Subcutaneous adipose tissue (tissue), 4 donors: ENCODE data around the gene MX2. TPM values are rescaled to one million over a fixed set of nuclear protein-coding genes. Genes with fewer than 3 reads are reported as not detected.

ENCODE experiments used
- total RNA-seq, 4 donors: library from RNA; depleted of rRNA; stranded (reverse); fragments of >200 nt; gene quantifications; one replicate each; pipeline ENCODE4 v1.1.0, GENCODE V29; 2016
- TF ChIP-seq, protein P1 (sequence below): fragments of 450-650 bp; IDR thresholded peaks from one replicate; pipeline ENCODE4 v1.5.1; 2016; ENCODE audit warnings: low read depth, mild to moderate bottlenecking, control low read depth, antibody characterized with exemption, moderate library complexity

MX2 gene
- total RNA-seq, 4 donors from 2014 or later, result 16.4 to 31.3 (median 28.5) TPM

DNA sequence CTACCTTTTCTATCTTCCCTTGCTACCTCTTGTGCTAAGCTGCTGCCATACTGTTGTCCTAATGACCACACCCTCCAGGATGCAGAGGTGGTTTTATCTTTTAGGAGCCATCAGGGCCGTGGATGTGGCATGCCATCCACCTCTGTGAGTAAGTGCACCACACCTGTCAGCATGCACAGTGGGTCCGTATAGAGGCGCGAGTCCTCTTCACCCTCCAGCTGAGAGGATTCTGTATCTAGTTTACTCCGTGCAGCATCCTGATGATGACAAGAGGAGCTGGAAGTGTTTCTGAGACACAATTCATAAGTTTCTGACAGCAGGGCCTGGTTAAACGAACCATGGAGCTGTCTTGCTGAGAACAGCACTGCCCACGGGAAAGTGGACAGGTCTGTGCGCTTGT lies 34.1 kb upstream of the MX2 start:
- TF ChIP-seq, protein P1, sequence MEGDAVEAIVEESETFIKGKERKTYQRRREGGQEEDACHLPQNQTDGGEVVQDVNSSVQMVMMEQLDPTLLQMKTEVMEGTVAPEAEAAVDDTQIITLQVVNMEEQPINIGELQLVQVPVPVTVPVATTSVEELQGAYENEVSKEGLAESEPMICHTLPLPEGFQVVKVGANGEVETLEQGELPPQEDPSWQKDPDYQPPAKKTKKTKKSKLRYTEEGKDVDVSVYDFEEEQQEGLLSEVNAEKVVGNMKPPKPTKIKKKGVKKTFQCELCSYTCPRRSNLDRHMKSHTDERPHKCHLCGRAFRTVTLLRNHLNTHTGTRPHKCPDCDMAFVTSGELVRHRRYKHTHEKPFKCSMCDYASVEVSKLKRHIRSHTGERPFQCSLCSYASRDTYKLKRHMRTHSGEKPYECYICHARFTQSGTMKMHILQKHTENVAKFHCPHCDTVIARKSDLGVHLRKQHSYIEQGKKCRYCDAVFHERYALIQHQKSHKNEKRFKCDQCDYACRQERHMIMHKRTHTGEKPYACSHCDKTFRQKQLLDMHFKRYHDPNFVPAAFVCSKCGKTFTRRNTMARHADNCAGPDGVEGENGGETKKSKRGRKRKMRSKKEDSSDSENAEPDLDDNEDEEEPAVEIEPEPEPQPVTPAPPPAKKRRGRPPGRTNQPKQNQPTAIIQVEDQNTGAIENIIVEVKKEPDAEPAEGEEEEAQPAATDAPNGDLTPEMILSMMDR, result no peak

DNA sequence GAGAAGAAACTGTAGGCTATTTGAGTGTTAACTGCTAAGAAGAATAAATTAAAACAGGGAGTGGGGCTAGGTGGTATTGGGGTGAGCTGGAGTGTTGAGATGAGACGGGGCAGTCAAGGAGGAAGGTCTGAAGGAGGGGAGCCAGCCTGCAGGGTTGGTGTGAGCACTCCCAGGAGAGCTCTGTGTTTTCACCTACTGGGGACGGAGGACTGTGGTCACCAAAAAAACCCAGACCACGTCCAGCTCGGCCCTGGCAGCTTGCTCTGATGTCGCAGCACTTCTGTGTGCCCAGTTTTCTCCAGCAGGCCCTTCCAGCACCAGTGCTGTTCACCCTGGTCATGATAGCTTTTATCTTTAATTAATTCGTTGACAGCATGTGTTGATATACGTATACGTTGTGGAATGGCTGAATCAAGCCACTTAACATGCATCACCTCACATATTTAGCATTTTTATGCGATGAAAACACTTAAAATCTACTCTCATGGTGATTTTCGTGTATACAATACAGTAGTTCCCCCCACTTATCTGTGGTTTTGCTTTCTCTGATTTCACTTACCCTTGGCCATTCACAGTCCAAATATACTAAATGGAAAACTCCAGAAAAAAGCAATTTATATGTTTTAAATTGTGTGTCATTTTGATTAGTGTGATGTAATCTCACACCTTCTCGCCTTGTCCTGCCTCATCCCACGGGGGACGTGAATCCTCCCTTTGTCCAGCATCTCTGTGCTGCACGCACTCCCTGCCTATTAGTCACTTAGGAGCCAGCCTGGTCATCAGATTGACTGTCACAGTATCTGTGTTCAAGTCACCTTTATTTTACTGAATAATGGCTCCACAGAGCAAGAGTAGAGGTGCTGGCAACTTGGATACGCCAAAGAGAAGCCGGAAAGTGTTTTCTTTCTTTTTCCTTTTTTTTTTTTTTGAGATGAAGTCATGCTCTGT lies 32.9 kb upstream of the MX2 start:
- TF ChIP-seq, protein P1, result no peak

DNA sequence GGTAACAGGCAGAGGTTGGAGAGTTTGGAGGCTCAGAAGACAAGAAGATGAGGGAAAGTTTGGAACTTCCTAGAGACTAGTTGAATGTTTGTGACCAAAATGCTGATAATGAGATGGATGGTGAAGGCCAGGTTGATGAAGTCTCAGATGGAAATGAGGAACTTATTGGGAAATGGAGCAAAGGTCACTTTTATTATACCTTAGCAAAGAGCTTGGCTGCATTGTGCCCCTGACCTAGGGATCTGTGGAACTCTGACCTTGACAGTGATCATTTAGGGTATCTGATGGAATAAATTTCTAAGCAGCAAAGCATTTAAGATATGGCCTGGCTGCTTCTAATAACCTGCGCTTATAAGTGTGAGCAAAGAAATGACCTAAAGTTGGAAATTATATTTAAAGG lies 28.1 kb upstream of the MX2 start:
- TF ChIP-seq, protein P1, result no peak

DNA sequence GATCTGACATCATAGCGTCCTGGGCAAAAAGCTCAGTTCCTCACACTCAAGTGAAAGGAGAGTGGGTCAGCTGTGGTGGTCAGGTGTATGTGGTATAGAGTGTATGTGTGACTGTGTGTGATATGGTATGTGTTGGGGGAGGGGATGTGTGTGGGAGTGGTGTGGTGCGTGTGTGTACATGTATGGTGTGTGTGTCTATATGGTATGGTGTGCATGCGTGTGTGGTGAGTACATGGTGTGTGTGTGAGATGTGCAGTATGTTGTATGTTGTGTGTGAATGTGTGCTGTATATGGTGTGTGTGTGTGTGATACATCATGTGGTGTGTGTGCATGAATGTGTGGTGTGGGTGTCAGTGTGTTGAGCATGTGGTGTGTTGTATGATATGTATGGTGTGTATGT lies 24.3 kb upstream of the MX2 start:
- TF ChIP-seq, protein P1, result no peak

DNA sequence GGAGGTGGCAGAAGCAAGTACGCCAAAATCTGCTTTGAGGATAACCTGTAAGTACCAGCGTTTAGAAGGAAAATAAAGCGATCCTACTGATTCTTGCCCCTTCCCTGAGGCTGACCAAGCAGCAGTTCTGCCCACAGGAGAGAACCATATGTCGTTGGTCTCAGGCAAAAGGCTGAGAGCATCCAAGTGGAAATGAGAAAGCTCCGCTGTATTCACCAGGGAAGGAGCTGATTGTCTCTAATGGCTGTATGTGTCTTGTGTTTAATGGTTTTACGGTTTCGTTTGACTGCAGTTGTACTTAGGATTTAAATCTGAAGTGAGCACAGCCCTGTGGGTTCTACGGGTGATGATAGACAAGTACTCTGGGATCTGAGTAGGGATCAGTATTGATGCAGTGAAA lies 23.4 kb upstream of the MX2 start:
- TF ChIP-seq, protein P1, result no peak

DNA sequence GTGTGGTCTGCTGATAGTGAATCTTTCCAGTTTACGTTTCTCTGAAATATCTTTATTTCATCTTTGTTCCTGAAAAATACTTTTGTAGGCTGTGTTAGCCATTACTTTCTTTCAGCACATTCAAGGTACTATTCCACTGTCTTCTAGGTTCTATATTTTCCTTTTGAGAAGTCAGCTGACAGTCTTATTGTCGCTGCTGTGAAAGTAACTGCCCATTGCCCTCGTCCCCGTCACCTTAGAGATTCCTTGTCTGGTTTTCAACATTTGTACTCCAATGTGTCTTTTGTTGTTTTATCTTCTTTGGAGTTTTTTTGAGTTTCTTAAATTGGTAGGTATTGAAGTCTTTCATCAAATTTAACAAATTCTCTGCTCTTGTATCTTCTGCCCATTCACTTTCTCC lies 19.8 kb upstream of the MX2 start:
- TF ChIP-seq, protein P1, result no peak

DNA sequence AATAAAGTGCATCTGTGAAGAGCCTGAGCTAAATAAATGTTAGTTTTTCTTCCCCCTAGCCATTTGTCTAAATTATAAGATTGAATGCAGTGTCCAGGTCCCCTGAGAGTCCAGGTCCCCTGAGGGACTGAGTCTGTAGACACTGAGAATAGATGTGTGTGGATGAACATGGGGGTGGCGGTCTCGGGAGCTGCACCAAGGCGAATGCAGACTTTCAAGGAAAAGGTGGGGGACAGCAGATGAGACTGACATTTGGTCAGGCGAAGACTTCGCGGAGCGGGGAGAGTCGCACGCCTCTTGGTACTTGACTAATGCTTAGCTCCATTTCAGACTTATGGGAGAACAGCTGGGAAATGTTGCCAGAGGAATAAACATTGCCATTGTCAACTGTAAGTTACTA lies 17.7 kb upstream of the MX2 start:
- TF ChIP-seq, protein P1, result no peak
